ENCODE results near the gene BCL2L13.
"Not testable (repeated sequence)": the region's sequence is repeated elsewhere in the genome, so short reads cannot be mapped to it uniquely, and the experiment has no call there.

BCL2L13 gene

DNA sequence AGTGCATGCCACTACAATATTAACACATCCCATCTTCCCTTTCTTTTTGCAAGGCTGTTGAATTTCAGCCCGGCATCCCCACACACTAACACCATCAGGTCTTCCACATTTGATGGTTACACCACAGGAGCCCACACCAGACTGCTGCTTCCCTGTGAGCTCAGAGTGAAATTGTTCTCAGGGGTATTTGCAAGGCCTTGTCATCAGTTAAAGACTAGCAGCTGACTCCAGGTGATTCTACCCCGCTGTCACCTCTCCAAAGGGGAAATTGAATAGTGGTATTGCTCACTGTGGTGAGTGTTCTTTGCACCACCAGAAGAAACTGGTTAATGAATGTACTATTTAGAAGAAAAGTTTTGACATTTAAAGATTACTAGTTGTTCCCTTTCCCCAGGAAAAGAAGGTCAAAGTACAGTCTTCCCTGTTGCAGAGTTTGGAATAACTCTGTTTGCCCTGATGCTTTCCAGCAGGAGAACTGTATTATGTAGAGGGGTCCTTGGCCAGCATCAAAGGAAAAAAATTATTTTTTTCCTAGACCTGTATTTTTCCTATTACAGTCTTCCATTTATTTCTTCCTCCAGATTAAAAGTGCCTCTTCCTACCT, 93.8 kb downstream of the BCL2L13 start:
- no peak for DNase-seq

DNA sequence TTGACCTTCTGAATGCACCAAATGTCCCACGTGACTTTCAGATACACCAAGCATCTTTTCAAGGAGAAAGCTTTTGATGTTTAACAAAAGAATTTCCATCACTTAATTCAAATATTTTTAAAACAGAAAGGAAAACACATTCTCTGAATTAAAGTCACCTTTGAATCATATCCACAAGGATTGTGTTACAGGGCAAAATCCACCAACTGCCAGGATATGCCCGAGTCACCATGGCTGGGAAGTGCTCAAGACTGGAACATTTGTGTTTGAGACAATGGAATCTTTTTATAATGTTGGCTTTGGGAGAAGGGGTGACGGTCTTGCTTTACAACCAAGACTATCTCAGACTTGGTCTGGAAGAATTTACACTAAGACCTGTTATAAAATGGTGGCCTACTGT, 94.9 kb downstream of the BCL2L13 start:
- no peak for DNase-seq

DNA sequence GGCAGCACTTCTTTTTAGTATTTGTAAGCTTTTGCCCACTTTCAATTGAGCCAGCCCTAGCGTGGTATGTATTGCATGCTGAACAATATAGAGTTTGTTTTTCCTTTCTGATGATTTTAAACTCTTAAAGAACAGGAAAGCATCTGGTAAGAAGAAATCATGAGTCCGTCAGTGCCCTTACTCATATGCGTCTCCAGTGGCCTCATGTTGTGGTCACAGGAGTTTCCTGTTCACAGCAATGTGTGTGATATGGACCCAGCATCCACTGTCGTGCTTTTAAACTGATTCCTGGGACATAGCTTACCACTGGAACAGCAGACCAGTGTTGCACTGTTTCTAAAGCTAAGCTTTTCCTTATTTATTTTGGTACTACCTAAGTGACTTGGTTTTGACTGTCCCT, 95.6 kb downstream of the BCL2L13 start:
- no peak for DNase-seq

DNA sequence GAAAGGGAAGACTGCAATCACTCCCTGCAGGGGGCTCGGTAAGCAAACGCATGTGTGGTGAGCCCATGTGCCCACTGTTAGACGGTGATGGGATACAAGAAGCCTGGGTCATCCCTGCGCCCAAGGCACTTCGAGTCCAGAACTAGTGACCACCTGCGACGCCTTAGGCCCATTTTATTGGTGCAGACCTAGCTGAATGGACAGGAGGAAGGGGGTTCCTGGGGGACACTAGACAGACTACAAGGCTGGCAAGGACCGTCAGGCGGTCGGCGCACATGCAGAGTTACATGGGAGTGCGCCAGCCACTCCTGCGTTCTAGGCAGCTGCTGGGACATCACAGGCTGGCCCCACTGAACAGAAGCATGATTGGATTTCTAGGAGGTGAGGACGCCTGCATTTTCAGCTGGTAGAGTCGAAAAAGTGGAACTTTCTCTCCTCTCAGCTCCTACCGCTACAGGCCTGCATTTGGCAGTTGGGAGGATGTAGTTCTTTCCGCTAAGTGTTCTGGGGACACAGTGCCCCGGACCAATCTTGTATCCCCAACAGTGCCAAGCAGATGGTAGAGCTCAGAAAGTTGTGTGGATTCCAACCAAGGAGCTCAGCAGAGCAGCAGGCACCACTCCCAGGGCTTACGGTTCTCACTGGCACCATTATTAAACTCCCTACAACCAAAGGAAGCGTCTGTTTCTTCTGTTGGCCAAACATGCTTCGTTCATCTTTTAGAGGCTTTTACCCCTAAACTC, 100.0 kb downstream of the BCL2L13 start:
- DNase-seq, result no peak

DNA sequence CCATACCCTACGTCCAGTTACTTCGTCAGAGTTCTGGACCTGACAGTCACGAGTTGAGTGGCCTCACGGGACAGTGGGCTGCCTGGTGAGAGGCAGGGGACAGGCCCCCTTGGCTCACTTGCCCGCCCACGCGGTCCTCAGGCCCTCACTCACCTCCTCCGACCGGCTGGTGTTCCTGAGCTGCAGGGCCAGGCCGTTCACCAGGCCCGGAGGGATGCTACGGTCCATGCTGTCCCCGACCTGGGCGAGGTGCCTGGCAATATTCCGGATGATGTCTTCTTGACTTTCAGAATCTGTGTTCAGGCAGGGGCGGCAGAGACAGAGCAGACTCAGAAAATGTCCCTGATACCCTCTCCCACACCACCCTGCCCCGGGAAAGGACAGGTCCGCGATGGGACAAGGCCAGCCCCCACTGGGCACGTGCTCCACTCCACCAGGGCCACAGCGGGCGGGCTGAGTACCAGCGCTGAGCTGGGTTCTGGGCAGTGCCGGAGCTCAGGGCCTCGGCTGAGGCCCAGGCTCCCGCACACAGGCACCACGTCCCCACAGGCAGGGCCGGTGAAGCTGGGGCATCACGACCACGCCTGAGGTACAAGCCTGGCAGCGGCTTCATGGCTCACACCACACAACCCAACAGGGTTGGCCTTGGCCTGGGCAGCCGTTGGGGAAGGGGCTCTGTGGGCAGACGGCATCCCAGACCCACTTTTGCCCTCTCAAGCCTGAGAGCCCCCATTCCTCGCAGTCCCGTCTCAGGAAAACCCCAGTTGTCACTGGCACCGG, 100.8 kb downstream of the BCL2L13 start:
- no peak for DNase-seq

DNA sequence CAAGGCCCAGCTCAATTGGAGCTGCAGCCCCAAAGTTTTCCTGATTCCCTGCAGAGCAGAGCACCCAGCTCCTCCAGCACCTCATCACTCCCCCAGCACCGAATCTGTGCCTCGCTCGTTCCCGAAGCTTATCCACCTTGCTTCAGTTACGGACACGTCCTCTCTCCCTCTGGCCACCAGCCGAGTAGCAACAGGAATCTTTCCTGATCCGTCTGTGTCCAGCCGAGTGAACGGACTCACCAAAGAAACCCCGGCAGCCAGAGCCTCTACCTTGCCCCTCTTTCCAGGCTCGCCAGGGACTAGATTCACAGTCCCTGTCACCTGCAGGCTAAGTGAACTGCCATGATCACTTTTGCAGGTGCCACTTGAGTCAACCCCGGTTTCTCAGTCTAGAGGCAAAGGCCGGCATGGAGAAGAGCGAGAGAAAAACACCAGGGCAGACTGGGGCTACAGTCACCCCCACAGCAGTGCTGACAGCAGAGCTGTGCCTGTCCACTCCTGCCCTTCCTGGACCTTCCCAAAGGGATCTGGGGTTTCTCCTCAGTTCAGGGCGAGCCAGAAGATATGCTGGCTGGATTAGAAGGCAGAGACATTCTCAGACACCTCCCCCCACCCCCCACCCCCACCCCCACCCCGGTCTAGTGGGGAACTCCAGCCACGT, 103.4 kb downstream of the BCL2L13 start:
- no peak for DNase-seq

DNA sequence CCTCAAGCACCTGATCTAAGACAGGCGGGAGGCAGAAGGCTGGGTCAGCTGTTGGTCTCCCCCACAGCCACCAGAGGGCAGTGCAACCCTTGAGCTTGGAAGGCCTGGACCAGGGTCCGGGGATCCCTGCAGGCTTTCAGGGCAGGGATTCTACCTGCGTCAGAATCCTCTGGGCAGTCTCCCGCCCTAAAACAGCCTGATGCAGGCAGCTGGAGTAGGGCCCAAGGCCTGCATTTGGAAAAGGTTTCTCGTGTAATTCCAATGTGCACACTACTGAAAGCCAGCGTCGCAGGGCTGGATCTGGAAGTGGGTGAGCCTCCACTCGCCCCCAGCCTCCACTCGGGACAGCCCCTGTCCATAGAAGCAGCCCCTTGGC, 104.0 kb downstream of the BCL2L13 start:
- peak; percentile 0 for DNase-seq

DNA sequence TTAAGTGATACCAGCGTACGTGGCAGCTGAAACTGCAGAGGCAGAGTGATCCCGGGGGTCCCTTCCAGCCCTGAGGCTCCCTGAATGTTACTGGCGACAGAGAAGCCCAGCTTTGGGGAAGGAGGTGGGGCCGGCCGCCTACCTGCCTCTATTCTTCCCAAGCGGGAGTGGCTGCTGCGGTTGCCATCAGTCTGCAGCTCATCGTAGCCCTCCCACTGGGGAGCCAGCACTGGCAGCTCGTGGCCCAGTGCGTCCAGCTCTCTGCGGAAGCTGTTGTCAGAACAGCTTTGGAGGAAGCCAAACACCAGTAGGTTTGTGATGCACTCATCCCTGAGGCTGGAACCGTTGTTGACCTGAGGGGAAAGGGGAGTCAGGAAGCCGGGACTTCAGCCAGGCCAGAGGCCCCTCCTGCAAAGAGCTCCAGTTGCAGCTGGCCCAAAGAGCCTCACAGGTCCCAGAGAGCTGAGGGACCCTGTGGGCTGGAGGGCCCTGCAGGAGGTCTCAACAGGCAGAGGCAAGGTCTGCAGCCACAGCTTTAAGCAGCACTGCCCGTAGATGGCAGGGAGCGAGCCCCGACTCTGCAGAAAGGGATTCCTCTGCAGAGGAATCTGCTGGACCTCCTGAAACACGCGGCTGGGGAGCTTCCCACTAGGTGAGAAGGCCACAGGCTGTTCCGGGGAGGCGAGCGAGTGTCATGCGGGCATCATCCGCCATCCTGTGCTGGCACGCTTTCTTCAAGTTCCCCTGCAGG, 105.3 kb downstream of the BCL2L13 start:
- no peak for DNase-seq

DNA sequence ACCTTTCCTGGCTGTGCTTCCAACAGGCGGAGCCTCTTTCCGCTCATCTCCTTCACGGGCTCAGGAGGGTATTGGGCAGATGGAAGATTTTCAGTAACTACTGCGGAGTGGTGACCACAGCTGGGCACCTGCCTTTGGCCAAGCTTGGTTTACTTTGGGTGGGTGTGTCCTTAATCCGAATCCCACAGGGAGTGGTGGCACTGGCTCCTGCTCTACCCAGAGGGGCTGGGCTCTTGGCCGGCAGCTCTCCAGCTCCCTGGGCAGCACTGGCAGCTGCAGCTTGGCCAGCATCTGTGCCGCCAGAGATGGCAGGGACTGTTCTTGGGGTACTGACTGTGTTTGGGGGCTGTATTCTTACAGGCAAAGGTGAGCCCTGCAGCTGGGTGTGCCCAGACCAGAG, 105.9 kb downstream of the BCL2L13 start:
- peak; percentile 16 for DNase-seq

DNA sequence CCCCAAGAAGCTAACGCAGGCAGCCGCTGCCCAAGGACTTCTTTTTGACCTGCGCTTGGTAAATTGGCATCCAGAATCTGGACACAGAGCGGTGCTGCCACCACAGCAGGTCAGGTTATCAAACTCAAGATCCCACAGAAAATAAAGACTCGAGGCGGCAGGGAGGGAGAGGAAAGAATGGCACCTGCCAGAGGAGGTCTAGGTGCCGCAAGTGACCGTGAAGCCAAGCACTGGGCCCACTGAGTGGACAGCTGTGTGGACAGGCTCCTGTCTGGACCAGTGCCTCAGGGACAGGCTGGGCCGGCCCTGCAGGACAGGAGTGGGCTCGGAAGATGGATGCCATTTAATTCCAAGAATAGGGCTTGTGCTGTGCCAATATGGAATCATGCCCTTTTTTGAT, 108.4 kb downstream of the BCL2L13 start:
- no peak for DNase-seq

DNA sequence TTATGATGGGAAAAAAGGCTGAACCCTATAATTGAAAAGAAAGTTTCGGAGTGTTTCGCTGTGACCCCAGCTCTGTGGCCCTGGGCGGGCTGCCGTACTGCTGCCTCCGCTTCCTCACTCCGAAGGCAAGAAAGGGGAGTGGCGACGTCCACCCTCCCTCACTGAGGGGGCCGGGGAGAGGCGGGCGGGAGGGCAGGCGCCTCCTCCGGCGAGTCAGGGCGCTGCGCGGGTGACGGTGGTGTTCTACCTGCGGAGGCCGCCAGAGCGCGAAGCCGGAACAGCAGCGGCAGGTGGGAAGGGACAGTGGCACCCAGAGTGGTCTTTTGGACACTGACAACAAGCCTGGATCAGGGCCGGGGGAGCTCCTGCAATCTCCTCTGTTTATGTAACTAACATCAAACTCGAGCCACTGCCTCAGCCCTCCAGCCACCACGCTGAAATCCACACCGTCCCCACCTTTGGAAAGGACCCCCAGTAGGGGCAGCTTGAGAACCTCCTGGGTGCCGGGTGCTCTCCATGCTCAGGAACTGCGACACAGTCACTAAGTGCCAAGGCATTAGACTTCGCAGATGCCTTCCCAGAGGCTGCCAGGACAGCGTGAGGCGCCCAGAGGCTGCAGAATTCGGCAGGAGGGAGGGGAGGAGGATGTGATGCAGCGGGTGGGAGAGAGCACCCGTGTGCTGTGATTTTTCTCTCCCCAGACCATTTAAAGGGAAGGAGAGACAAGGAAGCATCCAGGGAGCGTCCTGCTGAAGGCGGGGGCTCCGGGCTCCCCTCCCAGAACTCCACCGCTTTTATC, 110.2 kb downstream of the BCL2L13 start:
- DNase-seq, result no peak

DNA sequence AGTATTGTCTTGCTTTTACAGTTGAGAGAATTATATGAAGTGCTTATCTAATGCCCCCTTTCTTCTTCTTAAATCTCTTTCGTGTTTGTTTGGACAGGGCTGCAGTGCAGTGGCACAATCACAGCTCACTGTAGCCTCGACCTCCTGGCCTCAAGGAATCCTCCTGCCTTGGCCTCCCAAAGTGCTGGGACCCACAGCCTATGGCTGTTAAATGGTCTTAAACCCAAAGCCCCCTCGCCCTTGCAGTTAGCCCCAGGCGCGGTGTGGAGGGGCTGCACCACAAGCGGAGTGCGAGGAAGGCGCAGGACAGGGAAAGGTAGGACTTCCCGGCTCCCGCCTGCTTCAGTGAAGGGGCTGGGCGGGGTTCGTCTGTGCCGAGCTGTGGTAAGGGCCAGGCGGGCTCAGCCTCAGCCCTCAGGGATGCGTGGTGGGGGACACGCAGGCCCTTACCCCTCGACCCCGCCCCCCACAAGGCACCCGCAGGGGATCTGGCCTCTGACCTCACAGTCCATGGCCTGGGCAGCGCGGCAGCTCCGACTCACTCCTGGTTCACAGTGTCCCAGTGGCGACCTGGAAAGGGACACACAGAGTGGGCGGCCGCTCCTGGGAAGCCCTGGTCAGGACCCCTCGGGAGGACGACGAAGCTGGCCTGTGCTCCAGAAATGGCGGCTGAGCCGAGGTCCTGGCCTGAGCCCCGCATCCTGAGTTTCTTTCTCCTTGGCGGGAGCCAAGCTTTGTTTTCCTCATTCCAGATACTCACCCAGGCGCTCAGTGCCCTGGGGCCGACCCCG, 111.2 kb downstream of the BCL2L13 start:
- no peak for DNase-seq

DNA sequence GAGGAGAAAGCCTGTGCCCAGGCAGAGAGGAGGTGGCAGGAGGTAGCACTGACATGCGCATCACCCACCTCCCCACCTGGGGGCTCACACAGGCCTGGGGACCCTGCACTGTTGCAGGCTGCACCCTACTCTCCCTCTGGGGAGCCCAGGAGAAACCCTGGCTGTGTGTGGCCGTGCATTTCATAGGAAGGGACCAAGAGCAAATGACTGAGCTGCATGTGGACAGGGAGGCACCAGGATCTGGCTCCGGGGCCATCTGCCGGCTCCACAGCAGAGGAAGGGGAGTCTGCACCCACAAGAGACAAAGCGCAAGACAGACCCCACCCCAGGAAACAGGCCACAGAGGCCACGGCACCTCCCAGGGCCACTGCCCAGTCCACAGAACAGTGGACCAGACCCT, 113.0 kb downstream of the BCL2L13 start:
- no peak for DNase-seq

DNA sequence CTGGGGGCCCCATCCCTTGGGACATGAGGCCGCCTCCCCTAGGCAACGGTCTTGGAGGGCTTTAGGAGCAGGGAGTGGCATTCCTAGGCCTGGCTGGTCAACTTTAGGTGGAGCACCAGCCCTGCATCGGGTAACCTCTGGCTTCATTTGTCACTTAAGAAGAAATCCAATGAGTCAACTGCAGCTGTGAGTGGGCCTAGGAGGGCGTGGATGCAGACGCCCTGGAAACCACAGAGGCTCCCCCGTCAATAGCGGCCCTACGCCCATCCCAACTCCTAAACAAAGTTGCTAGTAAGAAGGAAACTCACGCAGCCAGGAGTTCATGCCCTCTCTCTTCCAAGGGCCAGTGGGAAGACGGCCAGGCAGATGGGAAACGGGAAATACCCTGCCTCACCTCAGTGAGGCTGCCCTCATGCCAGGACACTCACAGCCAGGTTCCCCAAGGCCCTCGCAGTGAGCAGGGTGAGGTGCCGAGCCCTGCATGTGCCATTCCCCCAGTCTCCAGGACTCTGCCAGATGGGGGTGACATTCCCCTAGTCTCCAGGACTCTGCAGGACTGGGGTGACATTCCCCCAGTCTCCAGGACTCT, 114.9 kb downstream of the BCL2L13 start:
- DNase-seq, result no peak

DNA sequence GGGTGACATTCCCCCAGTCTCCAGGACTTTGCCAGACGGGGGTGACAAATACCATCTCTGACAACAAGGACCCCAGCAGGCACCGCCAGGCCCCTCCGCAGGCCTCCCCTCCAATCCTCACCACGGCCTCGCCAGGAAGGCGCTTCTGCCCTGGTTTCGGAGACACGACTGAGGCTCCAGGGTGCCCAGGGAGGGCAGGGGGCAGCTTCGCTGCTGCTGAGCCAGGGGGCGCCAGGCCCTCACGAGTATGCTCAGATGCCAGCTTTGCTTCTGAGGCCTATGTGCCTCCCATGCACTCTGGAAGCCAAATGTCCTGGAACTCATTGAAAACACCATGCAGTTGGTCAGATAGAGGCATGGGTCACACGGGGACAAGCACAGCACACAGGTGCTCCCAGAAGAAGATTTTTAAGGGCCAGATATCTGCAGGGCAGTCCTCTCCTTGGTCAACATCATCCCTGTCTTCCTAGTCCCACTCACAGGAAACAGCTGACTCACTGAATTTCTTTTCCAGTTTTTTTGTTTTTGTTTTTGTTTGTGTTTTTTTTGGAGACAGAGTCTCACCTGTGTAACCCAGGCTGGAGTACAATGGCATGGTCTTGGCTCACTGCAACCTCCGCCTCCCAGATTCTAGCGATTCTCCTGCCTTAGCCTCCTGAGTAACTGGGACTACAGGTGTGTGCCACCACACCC, 115.8 kb downstream of the BCL2L13 start:
- DNase-seq, result no peak

DNA sequence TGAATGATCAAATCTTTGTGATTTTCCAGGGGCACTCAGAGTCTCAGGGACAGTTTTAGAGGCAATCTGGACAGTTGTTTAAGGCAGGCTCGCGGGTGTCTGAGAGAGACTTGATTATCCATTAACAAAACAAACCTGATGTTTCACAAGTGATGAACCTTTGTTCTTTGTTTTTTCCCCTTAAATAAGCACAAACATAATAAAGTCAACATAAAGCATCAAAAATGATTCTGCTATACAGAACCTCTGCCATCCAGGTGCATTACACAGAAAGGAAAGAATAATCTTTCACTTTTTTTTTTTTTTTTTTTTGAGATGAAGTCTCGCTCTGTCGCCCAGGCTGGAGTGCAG, 122.6 kb downstream of the BCL2L13 start:
- no peak for DNase-seq

DNA sequence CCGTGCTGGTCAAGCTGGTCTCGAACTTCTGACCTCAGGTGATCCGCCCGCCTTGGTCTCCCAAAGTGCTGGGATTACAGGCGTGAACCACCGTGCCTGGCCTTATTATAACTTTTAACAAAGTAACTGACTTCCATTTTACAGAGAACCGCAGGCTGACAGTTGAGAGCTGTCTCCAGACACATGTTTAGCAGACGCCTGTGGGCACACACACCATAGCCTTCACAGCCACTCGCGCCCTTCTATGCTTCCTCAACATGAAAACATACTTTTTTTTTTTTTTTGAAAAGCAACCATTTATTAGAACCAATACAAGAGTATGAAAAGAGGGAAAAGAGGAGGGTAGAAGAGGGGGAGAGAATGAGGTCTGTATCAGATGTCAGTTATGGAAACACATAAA, 124.9 kb downstream of the BCL2L13 start:
- DNase-seq, result not testable (repeated sequence)

DNA sequence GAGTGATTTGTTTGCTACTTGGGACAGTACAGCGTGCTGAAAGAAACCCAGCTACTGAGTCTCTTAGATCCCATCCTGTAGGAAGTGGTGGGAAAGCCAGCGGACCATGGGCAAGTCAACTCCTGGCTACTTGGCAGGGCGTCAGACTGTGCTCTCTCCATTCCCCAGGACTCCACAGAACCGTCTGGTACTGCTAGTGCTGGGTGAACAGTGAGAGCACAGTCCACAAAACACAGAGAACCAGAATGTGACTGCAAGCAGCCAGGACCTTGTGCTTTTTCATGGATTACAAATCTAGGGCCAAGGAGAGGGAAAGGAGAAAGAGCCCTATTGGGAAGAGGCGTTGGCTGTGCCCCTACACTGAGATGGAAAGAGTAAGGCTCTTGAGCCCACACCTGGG, 125.5 kb downstream of the BCL2L13 start:
- DNase-seq, result no peak

DNA sequence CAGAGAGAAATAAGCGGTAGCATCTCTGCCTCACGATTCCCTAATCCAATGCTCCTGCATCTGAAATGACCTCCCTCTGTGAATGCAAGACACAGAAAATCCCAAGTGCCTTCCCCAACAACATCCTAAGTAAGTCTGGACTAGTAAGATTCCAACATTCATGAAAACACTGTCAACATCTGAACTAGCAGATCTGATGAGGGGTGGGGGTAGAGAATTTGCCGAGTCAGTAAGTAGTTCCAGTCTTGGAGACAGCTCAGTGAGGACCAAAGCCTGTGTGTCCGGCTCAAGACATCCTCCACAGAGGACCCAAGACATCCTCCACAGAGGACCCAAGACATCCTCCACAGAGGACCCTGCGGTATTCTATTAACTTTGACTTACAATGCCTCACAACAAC, 126.3 kb downstream of the BCL2L13 start:
- DNase-seq, result not testable (repeated sequence)
